Renal pelvis (tissue), 12 donors: Measurements from ENCODE around the gene RHBDD3. TPM values are rescaled to one million over a fixed set of nuclear protein-coding genes. Genes with fewer than 3 reads are reported as not detected.

Experiments used
- DNase-seq: peaks from one replicate; pipeline ENCODE4 v3.0.0-alpha.2; 2013
- long read RNA-seq, 16 experiments: transcript quantifications; one replicate each; lab custom pipeline, GENCODE V29; 2026
- polyA plus RNA-seq, 3 donors: library from polyadenylated mRNA; unstranded; fragments of 120-200 nt; gene quantifications; one replicate each; pipeline ENCODE4 v1.2.1, GENCODE V29; 2013; ENCODE audit not compliant: insufficient read length in 3 of 3

The RHBDD3 gene
- polyA plus RNA-seq: 10 to 100 TPM; 31.0 to 39.2 (median 31.6) TPM
- long read RNA-seq, donor 1, transcript RHBDD3-206 (3 exons, 999 nt): major isoform, 6 of 153 reads
- long read RNA-seq, donor 1, transcript RHBDD3-201 (7 exons, 1,794 nt): minor isoform, 5 of 153 reads
- long read RNA-seq, donor 1, partial matches to known transcripts: 142 of 153 reads
- long read RNA-seq, donor 1, other reads (novel, unspliced or antisense): 0 of 153 reads
- long read RNA-seq, donor 2, transcript RHBDD3-206 (3 exons, 999 nt): minor isoform, 5 of 110 reads
- long read RNA-seq, donor 2, transcript RHBDD3-201 (7 exons, 1,794 nt): major isoform, 6 of 110 reads
- long read RNA-seq, donor 2, partial matches to known transcripts: 99 of 110 reads
- long read RNA-seq, donor 2, other reads (novel, unspliced or antisense): 0 of 110 reads
- long read RNA-seq, donor 3, partial matches to known transcripts: 0 of 8 reads
- long read RNA-seq, donor 3, other reads (novel, unspliced or antisense): 0 of 8 reads
- long read RNA-seq, donor 4, transcript RHBDD3-201 (7 exons, 1,794 nt): major isoform, 7 of 9 reads
- long read RNA-seq, donor 4, partial matches to known transcripts: 0 of 9 reads
- long read RNA-seq, donor 4, other reads (novel, unspliced or antisense): 0 of 9 reads
- long read RNA-seq, donor 5, partial matches to known transcripts: 0 of 8 reads
- long read RNA-seq, donor 5, other reads (novel, unspliced or antisense): 0 of 8 reads
- long read RNA-seq, donor 6, transcript RHBDD3-206 (3 exons, 999 nt): major isoform, 7 of 10 reads
- long read RNA-seq, donor 6, partial matches to known transcripts: 0 of 10 reads
- long read RNA-seq, donor 6, other reads (novel, unspliced or antisense): 0 of 10 reads
- long read RNA-seq, donor 7, transcript RHBDD3-206 (3 exons, 999 nt): major isoform, 19 of 22 reads
- long read RNA-seq, donor 7, partial matches to known transcripts: 0 of 22 reads
- long read RNA-seq, donor 7, other reads (novel, unspliced or antisense): 0 of 22 reads
- long read RNA-seq, donor 8, transcript RHBDD3-206 (3 exons, 999 nt): major isoform, 8 of 11 reads
- long read RNA-seq, donor 8, partial matches to known transcripts: 0 of 11 reads
- long read RNA-seq, donor 8, other reads (novel, unspliced or antisense): 0 of 11 reads
- long read RNA-seq, donor 9, transcript RHBDD3-201 (7 exons, 1,794 nt): minor isoform, 7 of 423 reads
- long read RNA-seq, donor 9, transcript RHBDD3-206 (3 exons, 999 nt): major isoform, 13 of 423 reads
- long read RNA-seq, donor 9, partial matches to known transcripts: 370 of 423 reads
- long read RNA-seq, donor 9, other reads (novel, unspliced or antisense): 33 of 423 reads
- long read RNA-seq, donor 10, transcript RHBDD3-201 (7 exons, 1,794 nt): minor isoform, 7 of 17 reads
- long read RNA-seq, donor 10, transcript RHBDD3-206 (3 exons, 999 nt): major isoform, 10 of 17 reads
- long read RNA-seq, donor 10, partial matches to known transcripts: 0 of 17 reads
- long read RNA-seq, donor 10, other reads (novel, unspliced or antisense): 0 of 17 reads
- long read RNA-seq, donor 11, transcript RHBDD3-206 (3 exons, 999 nt): major isoform, 7 of 10 reads
- long read RNA-seq, donor 11, partial matches to known transcripts: 0 of 10 reads
- long read RNA-seq, donor 11, other reads (novel, unspliced or antisense): 0 of 10 reads
- long read RNA-seq, donor 12, transcript RHBDD3-201 (7 exons, 1,794 nt): minor isoform, 5 of 204 reads
- long read RNA-seq, donor 12, transcript RHBDD3-206 (3 exons, 999 nt): major isoform, 9 of 204 reads
- long read RNA-seq, donor 12, partial matches to known transcripts: 190 of 204 reads
- long read RNA-seq, donor 12, other reads (novel, unspliced or antisense): 0 of 204 reads
- long read RNA-seq, donor 13, transcript RHBDD3-206 (3 exons, 999 nt): major isoform, 5 of 13 reads
- long read RNA-seq, donor 13, partial matches to known transcripts: 6 of 13 reads
- long read RNA-seq, donor 13, other reads (novel, unspliced or antisense): 0 of 13 reads
- long read RNA-seq, donor 14, transcript RHBDD3-206 (3 exons, 999 nt): major isoform, 17 of 22 reads
- long read RNA-seq, donor 14, transcript RHBDD3-201 (7 exons, 1,794 nt): minor isoform, 5 of 22 reads
- long read RNA-seq, donor 14, partial matches to known transcripts: 0 of 22 reads
- long read RNA-seq, donor 14, other reads (novel, unspliced or antisense): 0 of 22 reads
- long read RNA-seq, donor 15, transcript RHBDD3-206 (3 exons, 999 nt): major isoform, 7 of 14 reads
- long read RNA-seq, donor 15, partial matches to known transcripts: 5 of 14 reads
- long read RNA-seq, donor 15, other reads (novel, unspliced or antisense): 0 of 14 reads
- long read RNA-seq, donor 16, transcript RHBDD3-206 (3 exons, 999 nt): major isoform, 8 of 15 reads
- long read RNA-seq, donor 16, transcript RHBDD3-201 (7 exons, 1,794 nt): minor isoform, 7 of 15 reads
- long read RNA-seq, donor 16, partial matches to known transcripts: 0 of 15 reads
- long read RNA-seq, donor 16, other reads (novel, unspliced or antisense): 0 of 15 reads

- peak; percentile 96 for DNase-seq
Measured at GRCh38 chr22:29267858-29268510, at the start of gene RHBDD3, which contains the start of gene EWSR1. Gene RHBDD3 (minus strand): TSS chr22:29267981. CDS start chr22:29265626, 2,355 bp downstream. Gene EWSR1 (plus strand): TSS chr22:29268268. CDS start chr22:29268337, 69 bp downstream.

GRCh38 chr22:29316141-29316828 lies 48.5 kb upstream of the RHBDD3 start:
- DNase-seq: no peak

DNA sequence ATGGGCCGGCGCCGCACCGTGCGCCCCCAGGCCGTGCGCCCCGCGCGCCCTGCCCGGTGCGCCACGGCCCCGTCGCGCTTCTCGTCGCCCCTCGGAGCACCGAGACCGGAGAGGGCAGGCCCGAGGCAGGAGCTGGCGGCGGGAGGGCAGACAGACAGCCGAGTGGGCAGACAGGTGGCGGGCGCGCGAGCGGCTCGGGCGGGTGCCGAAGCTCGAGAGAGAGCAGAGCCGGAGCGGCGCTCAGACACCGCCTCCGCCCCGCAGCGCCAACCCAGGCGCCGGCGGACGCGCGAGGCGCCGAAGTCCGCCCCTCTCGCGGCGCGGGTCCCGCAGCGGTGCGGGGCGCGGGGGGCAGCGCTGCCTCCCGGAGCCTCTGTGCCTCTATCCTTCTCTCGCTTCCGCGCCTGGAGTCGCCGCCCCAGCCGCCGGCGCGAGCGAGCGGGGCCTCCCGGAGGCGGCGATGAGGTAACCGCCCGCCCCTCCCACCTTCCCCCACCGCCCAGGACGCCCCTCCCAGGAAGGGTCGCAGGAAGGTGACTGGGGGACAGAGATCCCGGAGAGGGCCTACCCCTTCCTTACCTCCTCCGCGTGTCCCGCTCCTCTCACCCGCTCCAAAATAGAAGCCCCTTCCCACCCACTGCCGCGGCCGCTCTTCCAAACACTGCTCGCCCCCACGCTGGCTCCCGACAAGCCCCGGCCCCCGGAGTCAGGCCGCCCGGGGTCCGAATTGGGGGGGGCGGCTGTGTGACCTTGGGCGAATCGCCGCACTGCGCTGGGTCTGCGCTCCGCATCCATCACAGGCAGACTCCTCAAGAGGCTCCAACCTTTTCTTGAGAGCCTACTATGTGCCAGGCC lies 47.7 kb upstream of the RHBDD3 start, which contains the start of gene RASL10A:
RASL10A (minus strand) TSS at position 412 of the 855 bp plus-strand sequence. CDS start 451 bp downstream, outside the sequence.
- DNase-seq: no peak

DNA sequence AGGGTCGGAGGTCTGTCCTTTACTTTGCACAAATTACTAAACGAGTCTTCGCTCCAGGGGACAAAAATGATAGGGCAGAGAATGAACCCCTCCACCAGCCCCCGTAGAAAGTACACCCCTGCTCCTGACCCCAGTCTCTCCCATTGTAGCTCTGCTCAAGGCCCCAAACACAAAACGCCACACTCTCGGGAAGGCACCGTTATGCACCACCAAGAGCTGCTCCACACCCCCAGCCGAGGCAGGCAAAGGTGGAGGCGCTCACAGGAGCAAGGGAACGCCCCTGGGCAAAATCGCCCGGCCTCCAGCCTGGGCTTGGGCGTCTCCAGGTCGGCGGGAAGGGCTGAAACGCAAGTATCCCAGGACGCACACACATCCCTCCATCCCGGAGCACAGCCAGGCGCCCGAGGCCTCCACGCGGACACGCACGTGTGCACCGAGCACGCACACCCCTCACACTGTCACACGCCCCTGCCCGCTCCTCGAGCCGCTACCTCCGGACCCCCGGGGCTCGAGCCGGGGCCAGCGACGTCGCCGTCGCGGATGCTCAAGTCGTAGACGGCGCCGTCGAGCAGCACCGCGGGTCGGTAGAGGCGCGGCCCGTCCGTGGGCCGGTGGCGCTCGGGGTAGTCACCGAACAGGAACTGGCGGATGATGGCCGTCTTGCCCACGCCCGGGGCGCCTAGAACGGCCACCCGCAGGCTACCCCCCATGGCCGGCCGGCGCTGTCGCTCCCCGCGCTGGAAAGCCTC lies 46.9 kb upstream of the RHBDD3 start:
- DNase-seq: no peak

- DNase-seq: no peak
Measured at GRCh38 chr22:29313576-29314466, 46.0 kb upstream of the RHBDD3 start.

- DNase-seq: peak; percentile 51
Measured at GRCh38 chr22:29313126-29313575, 45.4 kb upstream of the RHBDD3 start.

GRCh38 chr22:29312218-29313125 lies 44.7 kb upstream of the RHBDD3 start:
- DNase-seq: no peak

DNA sequence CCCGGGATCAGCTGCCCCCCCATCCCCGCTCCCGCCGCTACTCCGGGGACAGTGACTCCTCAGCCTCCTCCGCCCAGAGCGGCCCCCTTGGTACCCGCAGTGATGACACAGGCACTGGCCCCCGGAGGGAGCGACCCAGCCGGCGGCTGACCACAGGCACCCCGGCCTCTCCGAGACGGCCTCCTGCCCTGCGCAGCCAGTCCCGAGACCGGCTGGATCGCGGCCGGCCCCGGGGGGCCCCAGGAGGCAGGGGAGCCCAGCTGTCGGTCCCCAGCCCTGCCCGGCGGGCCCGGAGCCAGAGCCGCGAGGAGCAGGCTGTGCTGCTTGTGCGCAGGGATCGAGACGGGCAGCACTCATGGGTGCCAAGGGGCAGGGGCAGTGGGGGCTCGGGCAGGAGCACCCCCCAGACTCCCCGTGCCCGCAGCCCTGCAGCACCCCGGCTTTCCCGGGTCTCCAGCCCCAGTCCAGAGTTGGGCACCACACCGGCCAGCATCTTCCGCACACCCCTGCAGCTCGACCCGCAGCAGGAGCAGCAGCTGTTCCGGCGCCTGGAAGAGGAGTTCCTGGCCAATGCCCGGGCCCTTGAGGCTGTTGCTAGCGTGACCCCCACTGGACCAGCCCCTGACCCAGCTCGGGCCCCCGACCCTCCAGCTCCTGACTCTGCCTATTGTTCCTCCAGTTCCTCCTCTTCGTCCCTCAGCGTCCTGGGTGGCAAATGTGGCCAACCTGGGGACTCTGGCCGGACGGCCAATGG lies 43.9 kb upstream of the RHBDD3 start:
- no peak for DNase-seq

- DNase-seq: peak; percentile 91
Measured at GRCh38 chr22:29310863-29311339, 43.1 kb upstream of the RHBDD3 start.

DNA sequence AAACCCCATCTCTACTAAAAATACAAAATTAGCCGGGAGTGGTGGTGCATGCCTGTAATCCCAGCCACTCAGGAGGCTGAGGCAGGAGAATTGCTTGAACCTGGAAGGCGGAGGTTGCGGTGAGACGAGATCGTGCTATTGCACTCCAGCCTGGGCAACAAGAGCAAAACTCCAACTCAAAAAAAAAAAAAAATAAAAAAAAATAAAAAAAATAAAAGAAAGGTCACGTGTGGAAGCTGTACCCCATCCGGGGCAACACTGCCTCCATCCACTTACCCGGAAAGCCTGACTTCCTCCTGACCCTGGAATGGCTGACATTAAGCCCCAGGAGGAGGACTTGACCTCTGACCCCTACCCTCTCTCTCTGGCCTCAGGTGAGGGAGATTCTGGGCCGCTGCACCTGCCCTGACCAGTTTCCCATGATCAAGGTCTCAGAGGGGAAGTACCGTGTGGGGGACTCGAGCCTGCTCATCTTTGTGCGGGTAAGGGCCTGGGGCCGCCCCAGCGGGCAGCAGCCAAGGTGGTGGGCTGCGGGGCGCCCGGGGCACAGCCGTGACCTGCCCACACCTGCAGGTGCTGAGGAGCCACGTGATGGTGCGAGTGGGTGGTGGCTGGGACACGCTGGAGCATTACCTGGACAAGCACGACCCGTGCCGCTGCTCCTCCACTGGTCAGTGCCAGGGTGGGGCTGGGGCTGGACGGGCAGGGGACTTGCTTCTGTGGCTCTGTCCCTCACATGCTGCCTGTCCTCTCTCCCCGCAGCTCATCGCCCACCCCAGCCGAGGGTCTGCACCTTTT lies 42.5 kb upstream of the RHBDD3 start:
- no peak for DNase-seq

- no peak for DNase-seq
Measured at GRCh38 chr22:29309332-29310064, 41.7 kb upstream of the RHBDD3 start.
